ENCODE data around the gene DUSP1.

- TF ChIP-seq CTCF (IDR thresholded peaks at IDR 0.05) (no peak), POLR2A (IDR thresholded peaks at IDR 0.05) (no peak)
Measured at GRCh38 chr5:172723508-172723907, 47.5 kb downstream of the DUSP1 start.

Data from testis (tissue), 2 donors.